ENCODE measurements around the gene SGK1.
"Not testable (repeated sequence)": the region's sequence is repeated elsewhere in the genome, so short reads cannot be mapped to it uniquely, and the experiment has no call there.

Gene SGK1

GRCh38 chr6:134216301-134217010 lies 101.5 kb downstream of the SGK1 start:
- no peak for DNase-seq

- DNase-seq = not testable (repeated sequence)
Observed at GRCh38 chr6:134213410-134213809, 104.5 kb downstream of the SGK1 start.

GRCh38 chr6:134211297-134211696 lies 106.6 kb downstream of the SGK1 start:
- DNase-seq = no peak

- DNase-seq = no peak
Observed at GRCh38 chr6:134207421-134207820, 110.5 kb downstream of the SGK1 start.

GRCh38 chr6:134205366-134205765 lies 112.5 kb downstream of the SGK1 start:
- no peak for DNase-seq

- not testable (repeated sequence) for DNase-seq
Observed at GRCh38 chr6:134204759-134205158, 113.2 kb downstream of the SGK1 start.

DNA sequence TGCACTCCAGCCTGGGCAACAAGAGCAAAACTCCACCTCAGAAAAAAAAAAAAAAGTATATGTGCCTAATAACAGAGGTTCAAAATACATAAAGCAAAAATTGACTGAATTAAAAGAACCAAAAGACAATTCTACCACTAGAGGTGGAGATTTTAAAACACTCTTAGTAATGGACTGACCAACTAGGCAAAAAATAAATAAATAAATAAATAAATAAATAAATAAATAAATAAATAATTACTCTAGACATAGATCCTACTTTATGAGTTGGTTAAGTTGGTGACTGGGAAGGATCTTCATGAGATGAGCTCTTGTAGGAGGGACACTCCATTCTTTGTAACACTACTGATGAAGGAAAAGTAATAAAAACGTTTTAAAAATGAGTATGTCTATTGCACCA lies 113.9 kb downstream of the SGK1 start:
- no peak for DNase-seq

- DNase-seq = no peak
Observed at GRCh38 chr6:134201716-134202115, 116.2 kb downstream of the SGK1 start.

GRCh38 chr6:134199848-134200606 lies 117.9 kb downstream of the SGK1 start:
- no peak for DNase-seq

GRCh38 chr6:134198093-134198492 lies 119.8 kb downstream of the SGK1 start:
- DNase-seq = no peak

GRCh38 chr6:134197685-134198084 lies 120.2 kb downstream of the SGK1 start:
- not testable (repeated sequence) for DNase-seq

GRCh38 chr6:134196568-134197193 lies 121.2 kb downstream of the SGK1 start:
- no peak for DNase-seq

DNA sequence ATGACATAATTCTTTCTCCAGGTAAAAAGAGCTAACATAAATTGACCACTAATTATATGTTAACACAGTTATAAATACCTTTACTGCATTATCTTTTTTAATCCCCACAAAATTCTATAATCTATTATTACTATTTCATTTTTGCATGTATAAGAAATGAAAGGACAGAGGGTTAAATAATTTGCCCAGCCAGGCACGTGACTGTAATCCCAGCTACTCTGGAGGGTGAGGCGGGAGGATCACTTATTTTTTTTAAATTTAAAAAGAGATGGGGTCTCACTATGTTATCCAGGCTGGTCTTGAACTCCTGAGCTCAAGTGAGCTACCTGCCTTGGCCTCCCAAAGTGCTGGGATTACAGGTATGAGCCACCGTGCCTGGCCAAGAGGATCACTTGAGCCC lies 121.9 kb downstream of the SGK1 start:
- DNase-seq = no peak

- DNase-seq = no peak
Observed at GRCh38 chr6:134195164-134195906, 122.6 kb downstream of the SGK1 start.

GRCh38 chr6:134193536-134194498 lies 124.1 kb downstream of the SGK1 start:
- no peak for DNase-seq

DNA sequence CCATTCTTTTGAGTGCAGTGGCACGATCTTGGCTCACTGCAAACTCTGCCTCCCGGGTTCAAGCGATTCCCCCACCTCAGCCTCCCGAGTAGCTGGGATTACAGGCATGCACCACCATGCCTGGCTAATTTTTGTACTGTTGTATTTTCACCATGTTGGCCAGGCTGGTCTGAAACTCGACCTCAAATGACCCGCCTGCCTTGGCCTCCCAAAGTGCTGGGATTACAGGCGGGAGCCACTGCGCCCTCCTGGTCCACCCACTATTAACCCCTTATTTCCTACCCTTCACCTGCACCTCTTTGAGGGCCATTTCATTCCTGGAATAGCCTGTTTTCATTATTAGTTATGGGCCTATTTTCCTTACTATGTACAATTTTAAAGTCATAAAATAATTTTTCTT lies 125.3 kb downstream of the SGK1 start:
- DNase-seq = not testable (repeated sequence)

DNA sequence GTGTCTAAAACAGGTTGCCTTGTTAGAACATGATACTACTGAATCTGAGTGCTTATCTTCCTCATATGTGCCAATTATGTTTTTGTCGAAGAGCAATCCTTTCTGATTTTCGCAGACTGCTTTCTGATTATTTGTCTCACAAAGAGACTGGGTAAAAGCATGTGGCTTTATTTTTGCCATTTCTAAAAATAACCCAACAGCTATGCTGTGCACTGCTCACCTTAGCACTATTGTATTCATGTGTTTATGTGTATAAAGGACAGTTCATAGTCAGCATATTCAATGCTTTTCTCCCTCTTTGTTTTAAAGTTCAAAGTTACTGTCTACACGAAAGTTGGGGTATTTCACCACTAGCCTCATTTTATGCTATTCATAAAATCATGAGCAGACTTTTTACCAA lies 127.0 kb downstream of the SGK1 start:
- DNase-seq = no peak

GRCh38 chr6:134187751-134188150 lies 130.2 kb downstream of the SGK1 start:
- no peak for DNase-seq

GRCh38 chr6:134187154-134187553 lies 130.8 kb downstream of the SGK1 start:
- no peak for DNase-seq

- no peak for DNase-seq
Observed at GRCh38 chr6:134186355-134186754, 131.6 kb downstream of the SGK1 start.

DNA sequence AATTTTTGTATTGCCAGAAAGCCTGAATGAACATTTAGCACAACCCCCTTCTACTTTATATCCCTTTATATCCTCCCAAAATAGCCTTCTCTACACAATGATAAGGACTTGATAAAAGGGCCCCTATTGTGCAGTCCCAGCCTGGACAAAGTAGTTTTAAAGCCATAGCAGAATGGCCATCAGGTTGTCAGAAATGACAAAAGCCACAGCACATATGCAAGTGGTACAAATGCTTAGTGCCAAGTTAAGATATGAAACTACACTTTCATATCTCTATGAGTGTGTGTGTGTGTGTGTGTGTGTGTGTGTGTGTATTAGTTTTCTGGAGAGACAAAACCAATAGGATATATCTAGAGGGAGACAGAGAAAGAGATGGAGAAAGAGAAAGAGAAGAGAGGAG lies 132.6 kb downstream of the SGK1 start:
- no peak for DNase-seq

- no peak for DNase-seq
Observed at GRCh38 chr6:134183844-134184243, 134.1 kb downstream of the SGK1 start.
